Mucosa of gallbladder (tissue), 1 donor: ENCODE results near the gene FDCSP. TPM values are rescaled to one million over a fixed set of nuclear protein-coding genes. Genes with fewer than 3 reads are reported as not detected.
"Not testable (repeated sequence)": the region's sequence is repeated elsewhere in the genome, so short reads cannot be mapped to it uniquely, and the experiment has no call there.

ENCODE experiments used
- DNase-seq: peaks from one replicate; pipeline ENCODE4 v3.0.0-alpha.2; 2020; ENCODE audit warnings: low spot score
- total RNA-seq: library from RNA; stranded (reverse); gene quantifications from one replicate; pipeline ENCODE4 v1.2.1, GENCODE V29; 2021
- donor health status: DM: no; HTN: no; CAD: no.

FDCSP gene
- not detected for total RNA-seq

DNA sequence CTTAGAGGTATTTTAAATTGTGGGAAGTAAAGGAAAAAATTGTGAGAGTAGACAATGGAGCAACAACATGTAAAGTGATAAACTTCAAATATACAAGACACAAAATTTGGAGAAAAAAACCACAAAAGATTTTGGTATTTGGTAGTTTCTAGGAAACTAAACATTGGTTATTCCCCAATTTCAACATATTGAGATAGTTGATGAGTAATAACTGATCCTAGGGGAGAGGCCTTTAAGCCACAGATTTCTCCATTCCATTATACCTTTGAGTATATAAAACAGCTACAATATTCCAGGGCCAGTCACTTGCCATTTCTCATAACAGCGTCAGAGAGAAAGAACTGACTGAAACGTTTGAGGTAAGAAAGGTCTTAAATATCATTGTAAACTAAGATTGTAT is at the start of gene FDCSP:
FDCSP (plus strand) TSS at position 301 of the 400 bp plus-strand sequence. CDS start 5,071 bp downstream, outside the sequence.
- DNase-seq: no peak

DNA sequence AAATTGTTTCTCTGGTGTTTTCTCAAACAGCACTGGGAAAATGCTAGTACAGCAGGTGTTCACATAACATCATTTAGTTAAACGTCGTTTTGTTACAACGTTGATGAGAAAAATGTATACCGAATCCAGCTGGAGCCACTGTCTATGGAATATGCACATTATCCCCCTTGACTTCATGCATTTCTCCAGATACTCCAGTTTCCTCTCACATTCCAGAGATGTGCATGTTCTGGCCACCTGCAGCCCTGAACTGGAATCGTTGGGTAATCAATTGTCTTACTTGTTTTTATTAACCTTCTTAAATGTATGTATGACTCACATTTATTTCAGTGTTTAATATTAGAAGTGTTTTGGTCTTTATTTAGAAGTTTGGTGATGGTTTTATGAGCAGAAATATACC is 48.8 kb upstream of the FDCSP start:
- no peak for DNase-seq

DNA sequence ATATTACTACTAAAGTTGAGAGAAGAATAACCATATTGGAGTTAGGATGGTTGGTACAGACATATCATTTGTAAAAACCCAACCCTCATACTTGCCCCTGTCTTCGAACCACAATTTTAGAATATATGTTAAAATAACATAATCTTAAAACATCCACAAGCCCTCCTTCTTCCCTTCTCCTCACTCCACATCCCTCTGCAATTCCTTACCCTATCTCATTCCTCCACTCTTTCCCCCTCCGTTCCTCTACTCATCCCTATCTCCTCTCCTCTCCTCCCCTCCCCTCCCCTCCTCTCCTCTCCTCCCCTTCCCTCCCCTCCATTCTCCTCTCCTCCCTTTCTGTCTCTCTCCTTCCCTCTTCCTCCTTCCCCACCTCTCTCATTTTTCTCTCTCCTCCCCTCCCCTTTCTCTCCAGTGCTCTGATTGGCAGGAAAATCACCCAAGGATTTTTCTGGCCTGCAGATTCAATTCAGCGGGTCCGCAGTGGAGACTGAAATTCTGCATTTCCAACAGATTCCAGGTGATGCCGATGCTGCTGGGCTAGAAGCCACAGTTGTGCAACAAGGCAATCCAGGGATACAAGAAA is 47.8 kb upstream of the FDCSP start:
- no peak for DNase-seq

DNA sequence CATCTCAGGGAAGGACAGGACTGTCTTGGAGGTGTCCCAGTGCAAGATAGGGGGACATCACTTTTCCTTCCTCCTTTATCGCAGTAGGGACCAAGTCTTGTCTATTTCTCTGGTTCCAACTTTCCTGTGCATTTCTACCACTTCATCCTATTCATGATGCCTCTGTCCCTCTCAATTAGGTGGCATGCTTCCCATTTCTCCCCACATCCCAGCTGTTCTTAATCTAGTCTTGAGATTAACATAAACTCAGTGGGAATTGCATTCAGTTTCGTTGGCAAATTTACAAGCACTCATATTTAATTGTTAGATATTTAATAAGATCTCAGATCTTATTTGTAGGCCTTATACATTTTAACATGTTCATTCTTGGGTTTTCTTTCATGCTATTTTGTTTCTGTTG is 46.1 kb upstream of the FDCSP start:
- DNase-seq: no peak

DNA sequence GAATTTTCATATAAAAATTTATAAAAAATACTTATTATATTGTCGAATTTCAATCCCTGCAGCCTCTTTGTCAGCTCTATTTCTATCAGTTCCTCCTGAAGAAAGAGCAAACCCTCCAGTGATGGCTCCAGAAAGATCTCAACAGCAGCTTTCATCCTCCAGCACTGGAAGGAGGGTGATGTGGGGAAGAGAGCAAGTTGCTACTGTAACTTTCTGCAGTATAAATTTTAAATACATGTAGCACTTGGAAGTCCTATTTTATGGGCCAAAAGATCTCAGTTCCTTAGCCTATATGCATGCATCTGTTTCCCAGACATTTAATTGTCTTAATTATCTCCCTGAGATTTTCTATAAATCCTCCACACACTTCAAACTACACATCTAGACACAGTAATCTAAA is 44.1 kb upstream of the FDCSP start:
- no peak for DNase-seq

DNA sequence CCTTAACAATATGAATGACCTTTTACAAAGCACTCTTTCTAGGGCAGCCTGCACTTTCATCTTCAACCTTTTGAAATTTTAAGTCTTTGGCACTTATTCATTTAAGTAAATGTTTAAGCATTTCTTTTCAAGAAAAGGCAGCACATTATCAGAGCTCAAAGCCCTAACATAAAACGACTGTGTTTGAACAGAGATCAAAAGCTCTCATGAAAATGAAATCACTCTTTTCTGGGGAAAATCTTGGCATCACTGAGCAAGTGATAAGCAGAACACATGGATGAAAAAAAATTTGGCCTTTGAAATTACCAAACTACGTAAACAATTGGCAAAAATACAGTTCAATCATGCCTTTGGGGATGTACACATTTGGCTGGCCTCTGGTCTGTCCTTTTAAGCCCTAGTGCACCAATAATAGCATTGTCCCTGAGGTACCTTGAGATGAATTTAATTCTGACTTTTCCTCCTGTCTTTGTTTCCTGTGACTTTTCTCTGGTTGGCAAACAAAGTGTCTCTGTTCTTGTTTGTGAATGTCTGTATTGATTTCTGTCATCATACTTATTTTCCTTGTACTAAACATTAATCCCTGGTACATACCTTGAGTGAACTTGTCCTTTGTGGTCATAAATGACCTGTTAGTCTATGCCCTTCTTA is 43.3 kb upstream of the FDCSP start:
- peak; percentile 10 for DNase-seq

DNA sequence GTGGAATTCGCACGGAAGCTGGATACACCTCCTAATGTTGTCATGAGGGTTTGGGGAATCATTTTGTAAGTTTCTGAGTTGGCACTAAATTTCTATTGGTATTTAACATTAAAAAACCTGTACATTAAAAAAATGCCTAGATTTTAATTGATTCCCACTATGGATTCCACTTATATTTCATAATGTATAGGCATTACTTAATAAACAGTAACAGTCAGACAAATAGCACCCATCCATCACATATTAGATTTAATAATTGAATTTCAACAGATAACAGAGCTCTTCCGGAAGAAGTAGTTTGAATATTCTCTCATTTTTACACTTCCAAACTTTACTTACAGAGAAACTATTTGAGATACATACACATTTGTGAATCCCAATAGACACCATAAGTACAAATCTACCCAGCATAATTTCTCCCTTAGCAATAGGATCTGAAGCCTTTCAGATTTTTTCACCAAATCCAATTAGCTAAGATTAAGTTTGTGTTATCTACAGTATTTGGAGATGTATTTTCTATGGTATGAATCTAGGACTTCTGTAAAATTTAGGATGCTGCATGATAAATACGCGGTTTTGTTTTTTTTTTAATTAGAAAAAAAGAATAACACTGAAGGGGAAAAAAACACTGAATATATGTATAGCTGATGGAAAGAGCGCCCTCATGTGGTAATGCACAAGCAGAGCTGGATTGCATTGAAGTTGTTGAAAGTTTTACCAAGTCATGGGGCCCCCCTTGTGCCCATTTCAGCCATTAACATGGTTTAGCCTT is 42.6 kb upstream of the FDCSP start:
- DNase-seq: no peak

DNA sequence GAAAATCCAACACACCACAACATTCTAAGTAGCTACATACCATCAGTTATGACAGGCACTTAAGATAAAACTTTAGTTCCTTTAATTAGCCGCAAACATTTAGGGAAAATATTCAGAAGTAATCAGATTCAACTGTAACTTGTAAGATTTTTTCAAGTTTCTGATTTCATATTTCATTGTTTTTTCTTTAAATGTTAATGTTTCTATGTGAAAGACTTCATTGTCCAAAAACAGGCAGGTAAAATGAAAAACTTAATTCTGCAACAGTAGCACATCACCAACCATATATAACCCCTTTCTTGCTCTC is 42.0 kb upstream of the FDCSP start:
- DNase-seq: no peak

DNA sequence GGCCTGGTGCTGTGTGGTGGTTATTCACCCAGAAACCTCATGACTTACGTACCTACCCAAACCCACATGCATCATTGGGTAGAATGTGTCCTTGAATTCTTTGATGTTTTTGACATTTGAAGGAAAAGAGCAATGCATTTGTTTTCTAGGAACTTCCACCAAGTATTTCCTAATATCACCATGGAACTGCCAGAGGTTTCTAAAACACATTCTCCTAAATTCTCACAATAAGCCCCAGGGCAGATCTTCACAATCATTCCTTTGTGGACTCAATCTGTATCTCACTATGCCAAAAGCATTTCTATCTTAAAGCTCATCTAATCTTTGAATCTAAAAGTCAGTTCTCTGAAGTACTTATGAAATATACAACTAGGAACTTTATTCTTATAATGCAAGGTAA is 38.7 kb upstream of the FDCSP start:
- no peak for DNase-seq

DNA sequence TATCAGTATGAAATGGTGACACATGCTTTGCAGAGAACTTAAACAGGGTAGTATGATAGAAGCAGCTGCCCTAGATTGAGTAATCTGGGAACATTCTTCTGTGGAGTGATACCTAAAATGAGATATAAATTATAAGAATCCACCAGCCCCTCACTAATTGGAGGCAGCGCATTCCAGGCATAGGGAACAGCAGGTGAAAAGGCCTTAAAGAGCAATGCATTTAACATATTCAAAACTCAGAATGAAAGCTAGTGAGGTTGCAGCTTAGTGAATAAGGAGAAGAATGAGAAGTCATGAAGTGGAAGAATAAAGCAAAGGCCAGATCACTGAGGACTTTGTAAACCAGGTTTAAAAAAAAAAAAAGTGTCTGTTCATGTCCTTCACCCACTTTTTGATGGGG is 35.3 kb upstream of the FDCSP start:
- no peak for DNase-seq

DNA sequence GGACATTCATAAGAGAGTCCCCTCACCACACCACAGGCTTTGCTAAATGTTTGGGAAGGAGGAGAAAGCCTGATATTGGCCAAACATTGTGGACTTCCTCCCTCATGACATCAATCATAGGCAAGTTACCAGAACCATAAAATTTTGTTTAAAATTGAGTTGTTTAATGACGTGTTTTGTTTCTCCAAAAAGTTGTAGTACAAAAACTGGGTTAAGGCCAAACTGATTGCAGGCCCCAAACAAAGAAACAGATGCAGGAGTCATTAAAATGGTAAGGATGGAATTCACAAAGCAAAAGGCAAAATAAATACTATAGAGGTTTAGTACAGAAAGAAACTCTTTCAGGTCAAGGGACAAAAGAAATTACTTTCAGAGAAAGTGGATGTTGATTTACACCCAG is 34.3 kb upstream of the FDCSP start:
- DNase-seq: no peak

DNA sequence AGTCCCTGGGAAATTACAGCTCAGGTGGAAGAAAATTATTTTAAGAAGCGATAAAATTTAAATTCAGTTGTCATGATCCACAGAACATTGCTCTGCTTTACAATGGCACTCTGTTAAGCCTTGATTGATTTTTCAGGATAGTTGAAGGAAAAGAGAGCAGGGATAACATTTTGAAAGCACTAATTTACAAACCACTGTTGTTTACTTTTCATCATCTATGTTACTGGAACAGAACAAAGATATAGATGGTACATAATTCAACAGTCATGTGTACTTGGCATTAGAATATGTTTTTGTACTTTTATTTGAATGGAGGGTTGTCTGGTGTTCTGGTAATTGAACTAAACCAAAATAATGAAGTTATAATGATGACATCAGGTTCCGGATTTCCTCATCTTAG is 33.0 kb upstream of the FDCSP start:
- DNase-seq: no peak

DNA sequence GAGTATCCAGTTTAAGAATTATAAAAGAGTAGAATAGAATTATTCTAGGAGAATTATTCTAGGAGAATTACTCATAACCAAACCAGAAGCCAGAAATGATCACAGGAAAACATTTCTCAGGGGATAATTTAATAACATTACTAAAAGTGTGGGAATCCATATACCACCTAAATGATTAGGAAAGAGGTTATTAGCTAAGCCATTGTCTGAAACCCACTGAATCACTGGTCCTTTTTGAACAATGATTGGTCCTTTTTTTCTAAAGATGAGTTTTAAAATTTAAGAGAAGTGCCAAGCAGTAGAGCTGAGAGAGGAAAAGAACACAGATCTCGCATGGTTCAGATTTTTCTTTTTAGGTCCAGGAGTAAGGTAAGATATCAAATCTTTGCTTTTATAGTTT is 30.5 kb upstream of the FDCSP start, which contains the start of gene ODAM:
ODAM (plus strand) TSS at position 301 of the 400 bp plus-strand sequence. CDS start 819 bp downstream, outside the sequence.
- no peak for DNase-seq

DNA sequence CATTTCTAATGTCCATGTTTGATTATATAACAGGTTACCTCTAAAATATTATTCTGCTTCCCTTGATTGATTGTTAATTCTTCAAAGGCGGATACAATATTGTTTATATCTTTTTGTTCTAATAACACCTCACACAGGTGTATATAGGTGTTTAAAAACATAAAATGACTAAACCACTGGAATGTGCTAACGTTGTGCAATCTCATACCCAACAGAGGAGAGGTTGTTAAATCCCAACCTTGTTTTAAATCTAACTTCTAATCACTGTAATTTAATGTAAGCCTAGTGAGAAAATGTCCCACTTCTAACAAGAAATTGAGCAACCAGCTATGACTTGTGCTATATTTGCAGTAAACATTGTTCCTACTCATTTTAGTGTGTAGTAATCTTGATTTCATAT is 29.1 kb upstream of the FDCSP start:
- no peak for DNase-seq

DNA sequence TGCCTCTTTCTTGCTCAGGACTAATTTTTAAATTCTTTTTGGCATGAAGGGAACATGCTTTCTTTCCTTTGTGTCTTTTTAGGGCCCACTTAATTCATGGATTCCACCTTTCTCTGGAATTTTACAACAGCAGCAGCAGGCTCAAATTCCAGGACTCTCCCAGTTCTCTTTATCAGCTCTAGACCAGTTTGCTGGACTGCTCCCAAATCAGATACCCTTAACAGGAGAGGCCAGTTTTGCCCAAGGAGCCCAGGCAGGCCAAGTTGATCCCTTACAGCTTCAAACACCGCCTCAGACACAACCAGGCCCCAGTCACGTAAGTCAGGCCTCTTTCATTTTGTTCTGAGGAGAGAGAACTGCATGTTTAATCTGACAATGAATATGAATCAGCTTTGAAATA is 28.1 kb upstream of the FDCSP start:
- DNase-seq: peak; percentile 42

DNA sequence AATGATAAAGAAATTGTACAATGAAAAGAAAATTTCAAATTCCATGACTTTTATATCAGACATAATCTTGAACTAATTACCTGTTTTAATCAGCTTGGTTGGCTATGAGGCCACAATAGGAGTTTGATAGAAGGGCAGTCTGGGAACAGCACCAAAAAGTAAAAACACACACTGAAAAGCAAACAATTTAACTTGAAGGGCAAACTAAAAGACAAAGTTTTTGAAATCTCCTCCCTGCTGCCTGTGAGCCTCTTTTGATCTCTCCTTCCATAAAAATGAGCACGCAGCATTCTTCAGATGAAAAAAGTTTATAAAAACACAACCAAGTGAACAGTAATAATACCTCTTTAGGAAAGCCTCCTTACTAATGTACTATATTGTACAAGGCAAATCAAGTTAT is 22.3 kb upstream of the FDCSP start:
- no peak for DNase-seq

DNA sequence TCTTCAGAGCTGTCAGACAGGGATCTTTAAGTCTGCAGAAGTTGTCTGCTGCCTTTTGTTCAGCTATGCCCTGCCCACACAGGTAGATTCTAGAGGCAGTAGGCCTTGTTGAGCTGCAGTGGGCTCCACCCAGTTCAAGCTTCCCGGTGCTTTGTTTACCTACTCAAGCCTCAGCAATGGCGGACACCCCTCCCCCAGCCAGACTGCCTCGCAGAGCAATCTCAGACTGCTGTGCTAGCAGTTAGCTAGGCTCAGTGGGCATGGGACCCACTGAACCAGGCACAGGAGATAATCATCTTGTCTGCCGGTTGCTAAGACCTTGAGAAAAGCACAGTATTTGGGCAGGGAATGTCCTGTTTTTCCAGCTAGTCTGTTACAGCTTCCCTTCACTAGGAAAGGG is 13.2 kb upstream of the FDCSP start:
- DNase-seq: not testable (repeated sequence)

DNA sequence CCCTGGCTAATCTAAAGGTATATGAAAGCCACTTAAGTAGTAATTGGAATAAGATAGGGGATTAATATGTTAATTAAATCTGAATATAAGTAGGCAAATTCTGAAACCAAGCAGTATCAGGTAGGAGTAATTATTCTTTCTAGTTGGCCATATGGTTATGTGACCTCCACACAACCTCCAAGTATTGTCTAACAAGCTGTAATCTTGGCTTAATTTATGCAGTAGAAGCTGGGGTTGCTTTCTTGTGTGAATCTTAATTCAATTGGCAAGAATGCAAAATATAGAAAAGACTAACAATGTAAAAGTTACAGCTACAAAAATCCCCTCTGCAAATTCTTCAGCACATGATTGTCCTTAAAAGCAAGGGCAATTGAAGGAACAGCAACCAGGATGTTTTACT is 9.8 kb upstream of the FDCSP start:
- not testable (repeated sequence) for DNase-seq

DNA sequence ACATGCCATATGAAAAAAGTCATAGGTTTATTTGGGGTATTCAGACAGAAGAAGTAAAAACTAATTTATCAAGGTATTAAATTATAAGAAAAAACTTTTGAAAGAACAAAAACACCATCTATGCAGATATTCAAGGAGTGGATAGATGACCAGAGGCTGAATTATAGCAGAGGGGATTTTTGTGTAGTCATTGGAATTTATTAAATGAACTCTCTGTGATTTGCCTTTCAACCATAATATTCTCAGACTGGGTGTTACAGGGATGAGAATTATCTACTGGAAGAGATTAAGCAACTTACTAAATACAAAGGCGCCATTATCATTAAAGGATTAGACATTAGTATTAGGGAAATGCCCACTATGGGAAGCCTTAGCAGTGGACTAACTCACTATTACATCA is 9.4 kb upstream of the FDCSP start:
- DNase-seq: not testable (repeated sequence)

DNA sequence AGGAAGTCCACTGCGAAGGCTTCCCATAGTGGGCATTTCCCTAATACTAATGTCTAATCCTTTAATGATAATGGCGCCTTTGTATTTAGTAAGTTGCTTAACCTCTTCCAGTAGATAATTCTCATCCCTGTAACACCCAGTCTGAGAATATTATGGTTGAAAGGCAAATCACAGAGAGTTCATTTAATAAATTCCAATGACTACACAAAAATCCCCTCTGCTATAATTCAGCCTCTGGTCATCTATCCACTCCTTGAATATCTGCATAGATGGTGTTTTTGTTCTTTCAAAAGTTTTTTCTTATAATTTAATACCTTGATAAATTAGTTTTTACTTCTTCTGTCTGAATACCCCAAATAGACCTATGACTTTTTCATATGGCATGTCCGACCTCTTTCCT is 4.5 kb upstream of the FDCSP start:
- not testable (repeated sequence) for DNase-seq

DNA sequence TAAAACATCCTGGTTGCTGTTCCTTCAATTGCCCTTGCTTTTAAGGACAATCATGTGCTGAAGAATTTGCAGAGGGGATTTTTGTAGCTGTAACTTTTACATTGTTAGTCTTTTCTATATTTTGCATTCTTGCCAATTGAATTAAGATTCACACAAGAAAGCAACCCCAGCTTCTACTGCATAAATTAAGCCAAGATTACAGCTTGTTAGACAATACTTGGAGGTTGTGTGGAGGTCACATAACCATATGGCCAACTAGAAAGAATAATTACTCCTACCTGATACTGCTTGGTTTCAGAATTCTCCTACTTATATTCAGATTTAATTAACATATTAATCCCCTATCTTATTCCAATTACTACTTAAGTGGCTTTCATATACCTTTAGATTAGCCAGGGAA is 4.1 kb upstream of the FDCSP start:
- not testable (repeated sequence) for DNase-seq

DNA sequence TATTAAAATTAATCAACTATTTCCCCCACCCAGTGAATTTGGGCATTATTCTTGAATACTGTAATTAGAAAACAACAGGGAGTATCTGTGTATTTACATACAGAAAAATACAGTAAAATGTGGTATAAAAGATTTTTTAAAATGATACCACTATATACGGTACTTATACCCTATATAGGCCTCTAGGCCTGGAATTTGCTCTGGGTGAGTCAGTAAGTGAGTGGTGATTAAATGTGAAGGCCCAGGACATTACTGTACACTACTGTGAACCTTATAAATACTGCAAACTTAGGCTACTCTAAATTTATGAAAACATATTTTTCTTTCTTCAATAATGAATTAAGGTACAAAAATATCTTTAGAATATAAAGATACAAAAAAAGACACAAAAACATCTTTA is 10.2 kb downstream of the FDCSP start:
- DNase-seq: no peak
